ENCODE results near the gene MYO1C.

MYO1C gene

GRCh38 chr17:1486802-1487695 lies 5.4 kb downstream of the MYO1C start:
- no peak for TF ChIP-seq CTCF (IDR thresholded peaks at IDR 0.05)
- no peaks in the 10 kb centered on the region for H3K36me3 ChIP-seq (ENCODE audit: control insufficient read depth, insufficient read depth, low read length)
- H2AFZ ChIP-seq: no peak overlapping the region
- H3K4me3 ChIP-seq (ENCODE audit: low read depth, low read length): peak overlapping the region; percentile 32
- H3K27ac ChIP-seq: peak overlapping the region; percentile 60
- H3K4me2 ChIP-seq (ENCODE audit: low read length): no peak overlapping the region
- H3K9ac ChIP-seq: no peak overlapping the region
- no peaks in the 10 kb centered on the region for H3K27me3 ChIP-seq (ENCODE audit: control insufficient read depth, insufficient read depth, low read length)
- no peaks in the 10 kb centered on the region for H3K9me3 ChIP-seq (ENCODE audit: control insufficient read depth, low read length)
- H3K4me1 ChIP-seq: peaks cover 7% of the 10 kb centered on the region
- H3K79me2 ChIP-seq: no peaks in the 10 kb centered on the region

GRCh38 chr17:1485423-1486376 lies 6.8 kb downstream of the MYO1C start:
- H3K4me1 ChIP-seq: peaks cover 7% of the 10 kb centered on the region
- H3K9ac ChIP-seq: peak overlapping the region; percentile 46
- H3K36me3 ChIP-seq (ENCODE audit: control insufficient read depth, insufficient read depth, low read length): no peaks in the 10 kb centered on the region
- no peaks in the 10 kb centered on the region for H3K79me2 ChIP-seq
- peak overlapping the region; percentile 93 for H2AFZ ChIP-seq
- H3K27ac ChIP-seq: peak overlapping the region; percentile 57
- no peaks in the 10 kb centered on the region for H3K27me3 ChIP-seq (ENCODE audit: control insufficient read depth, insufficient read depth, low read length)
- no peaks in the 10 kb centered on the region for H3K9me3 ChIP-seq (ENCODE audit: control insufficient read depth, low read length)
- peak overlapping the region; percentile 59 for H3K4me3 ChIP-seq (ENCODE audit: low read depth, low read length)
- peak overlapping the region; percentile 91 for H3K4me2 ChIP-seq (ENCODE audit: low read length)
- TF ChIP-seq CTCF (IDR thresholded peaks at IDR 0.05): no peak

GRCh38 chr17:1484676-1485422 lies 7.6 kb downstream of the MYO1C start:
- no peak for TF ChIP-seq CTCF (IDR thresholded peaks at IDR 0.05)
- peaks cover 7% of the 10 kb centered on the region for H3K4me1 ChIP-seq

GRCh38 chr17:1484060-1484535 lies 8.4 kb downstream of the MYO1C start:
- Histone ChIP-seq H2AFZ (no peak overlapping the region), H3K9me3 (ENCODE audit: control insufficient read depth, low read length) (no peaks in the 10 kb centered on the region), H3K27ac (no peak overlapping the region), H3K79me2 (no peaks in the 10 kb centered on the region), H3K4me1 (peaks cover 7% of the 10 kb centered on the region), H3K4me2 (ENCODE audit: low read length) (peak overlapping the region; percentile 19), H3K27me3 (ENCODE audit: control insufficient read depth, insufficient read depth, low read length) (no peaks in the 10 kb centered on the region), H3K36me3 (ENCODE audit: control insufficient read depth, insufficient read depth, low read length) (no peaks in the 10 kb centered on the region), H3K9ac (no peak overlapping the region), H3K4me3 (ENCODE audit: low read depth, low read length) (no peak overlapping the region)
- TF ChIP-seq CTCF (IDR thresholded peaks at IDR 0.05): no peak

More at GRCh38 chr17:1484676-1485422, 7.6 kb downstream of the MYO1C start:
- H2AFZ ChIP-seq: peak overlapping the region; percentile 83
- peak overlapping the region; percentile 59 for H3K4me3 ChIP-seq (ENCODE audit: low read depth, low read length)
- H3K4me2 ChIP-seq (ENCODE audit: low read length): peak overlapping the region; percentile 91
- H3K79me2 ChIP-seq: no peaks in the 10 kb centered on the region
- peak overlapping the region; percentile 57 for H3K27ac ChIP-seq
- H3K9ac ChIP-seq: peak overlapping the region; percentile 46
- no peaks in the 10 kb centered on the region for H3K36me3 ChIP-seq (ENCODE audit: control insufficient read depth, insufficient read depth, low read length)
- no peaks in the 10 kb centered on the region for H3K27me3 ChIP-seq (ENCODE audit: control insufficient read depth, insufficient read depth, low read length)
- no peaks in the 10 kb centered on the region for H3K9me3 ChIP-seq (ENCODE audit: control insufficient read depth, low read length)

Measured in parathyroid adenoma (tissue), 2 donors.